HEK293T (cell line): ENCODE results near the gene ADISSP.

Experiments used
- CTBP1 ChIP-seq: fragments of 450-650 bp; IDR thresholded peaks from 2 replicates; pipeline ENCODE4 v1.6.1; 2016; ENCODE audit warnings: borderline replicate concordance
- ELF4 ChIP-seq: fragments of 450-650 bp; IDR thresholded peaks from 2 replicates; pipeline ENCODE4 v1.6.1; 2017; ENCODE audit warnings: antibody characterized with exemption
- FOXK2 ChIP-seq: fragments of 450-650 bp; IDR thresholded peaks from 2 replicates; pipeline ENCODE4 v1.6.1; 2016; ENCODE audit warnings: mild to moderate bottlenecking
- FOXM1 ChIP-seq: fragments of 450-650 bp; IDR thresholded peaks from 2 replicates; pipeline ENCODE4 v1.6.1; 2017; ENCODE audit warnings: mild to moderate bottlenecking, borderline replicate concordance
- HDGF ChIP-seq: fragments of 450-650 bp; IDR thresholded peaks from 2 replicates; pipeline ENCODE4 v1.6.1; 2017; ENCODE audit warnings: antibody characterized with exemption, borderline replicate concordance
- NFRKB ChIP-seq: fragments of 450-650 bp; IDR thresholded peaks from 2 replicates; pipeline ENCODE4 v1.6.1; 2016; ENCODE audit warnings: mild to moderate bottlenecking, moderate library complexity
- SUZ12 ChIP-seq: fragments of 450-650 bp; IDR thresholded peaks from 2 replicates; pipeline ENCODE4 v1.6.1; 2016; ENCODE audit warnings: mild to moderate bottlenecking
- TF ChIP-seq, protein P1 (sequence below): fragments of 450-650 bp; IDR thresholded peaks from 2 replicates; pipeline ENCODE4 v1.6.1; 2016

- TF ChIP-seq SUZ12 (no peak), FOXM1 (no peak), ELF4 (no peak), HDGF (no peak), FOXK2 (no peak), NFRKB (no peak), CTBP1 (no peak)
- TF ChIP-seq, protein P1, sequence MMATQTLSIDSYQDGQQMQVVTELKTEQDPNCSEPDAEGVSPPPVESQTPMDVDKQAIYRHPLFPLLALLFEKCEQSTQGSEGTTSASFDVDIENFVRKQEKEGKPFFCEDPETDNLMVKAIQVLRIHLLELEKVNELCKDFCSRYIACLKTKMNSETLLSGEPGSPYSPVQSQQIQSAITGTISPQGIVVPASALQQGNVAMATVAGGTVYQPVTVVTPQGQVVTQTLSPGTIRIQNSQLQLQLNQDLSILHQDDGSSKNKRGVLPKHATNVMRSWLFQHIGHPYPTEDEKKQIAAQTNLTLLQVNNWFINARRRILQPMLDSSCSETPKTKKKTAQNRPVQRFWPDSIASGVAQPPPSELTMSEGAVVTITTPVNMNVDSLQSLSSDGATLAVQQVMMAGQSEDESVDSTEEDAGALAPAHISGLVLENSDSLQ, result no peak
Measured at GRCh38 chr20:3728354-3728753, 39.2 kb downstream of the ADISSP start.
